Measurements from ENCODE around the gene LRP2. TPM values are rescaled to one million over a fixed set of nuclear protein-coding genes. Genes with fewer than 3 reads are reported as not detected.
A peak's percentile ranks its signal among the peaks of the same experiment; 100 is the strongest.

Gene LRP2
- total RNA-seq, 1 donor from 2014 or later: 0.28 TPM

DNA sequence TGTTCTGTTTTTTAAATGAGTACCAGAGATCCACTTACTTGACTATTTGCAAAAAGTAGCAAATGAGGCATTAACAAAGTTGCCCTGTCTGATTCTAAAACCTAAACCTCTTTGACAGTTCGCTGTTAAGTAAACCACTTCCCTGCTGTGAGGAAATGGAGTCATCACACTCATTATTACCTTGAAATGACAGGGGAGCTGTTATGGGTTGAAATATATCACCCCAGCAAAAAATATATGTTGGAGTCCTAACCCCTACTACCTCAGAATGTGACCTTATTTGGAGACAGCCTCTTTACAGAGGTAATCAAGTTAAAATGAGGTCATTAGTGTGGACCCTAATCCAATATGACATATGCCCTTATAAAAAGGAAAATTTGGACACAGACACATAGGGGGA, 256.9 kb downstream of the LRP2 start:
- Mint-ChIP-seq H3K9me3 (peaks cover 4% of the 10 kb centered on the region), H3K4me1 (peaks cover 53% of the 10 kb centered on the region), H3K27me3 (no peaks in the 10 kb centered on the region), H3K27ac (no peak overlapping the region), H3K36me3 (ENCODE audit: low read depth) (no peaks in the 10 kb centered on the region), H3K4me3 (peak overlapping the region; percentile 41)
- peak; percentile 63 for DNase-seq
- intact Hi-C loops (cut with micrococcal nuclease): loop anchor here (2.0 to 10.0 kb wide), 4 partner anchors 33 to 259 kb away; partner anchors contain the start of gene LRP2

DNA sequence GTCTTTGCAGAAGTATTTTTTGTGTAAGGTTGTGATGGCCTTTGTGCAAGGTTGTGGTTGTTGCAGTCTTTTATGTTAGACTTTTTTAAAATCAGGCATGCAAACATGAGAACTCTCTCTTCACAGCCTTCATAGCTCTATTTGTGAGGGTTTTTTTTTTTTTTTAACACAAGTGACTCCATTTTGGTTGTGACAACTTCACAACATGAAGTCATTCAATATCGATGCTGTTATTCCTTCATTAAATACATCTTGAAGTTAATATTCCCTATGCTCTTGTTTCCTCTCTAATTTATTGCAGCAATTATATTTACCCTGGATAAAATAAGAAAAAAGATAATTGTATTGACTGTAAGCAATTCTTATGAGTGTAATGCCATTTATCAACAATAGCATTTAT, 257.5 kb downstream of the LRP2 start:
- H3K4me1 Mint-ChIP-seq: peaks cover 55% of the 10 kb centered on the region
- no peaks in the 10 kb centered on the region for H3K36me3 Mint-ChIP-seq (ENCODE audit: low read depth)

GRCh38 chr2:169095621-169096105, 266.7 kb downstream of the LRP2 start:
- peak; percentile 73 for DNase-seq
- Mint-ChIP-seq H3K27me3 (no peaks in the 10 kb centered on the region), H3K4me3 (peak overlapping the region; percentile 60), H3K36me3 (ENCODE audit: low read depth) (peaks cover 2% of the 10 kb centered on the region), H3K4me1 (peaks cover 25% of the 10 kb centered on the region), H3K9me3 (peaks cover 3% of the 10 kb centered on the region), H3K27ac (peak overlapping the region; percentile 51)
- intact Hi-C loops (cut with micrococcal nuclease): loop anchor here (1.0 kb wide), 1 partner anchor 23 kb away; no protein-coding TSS in a partner anchor

More for the DNA sequence above, 257.5 kb downstream of the LRP2 start:
- Mint-ChIP-seq H3K9me3 (peaks cover 7% of the 10 kb centered on the region), H3K27ac (no peak overlapping the region), H3K4me3 (no peak overlapping the region), H3K27me3 (no peaks in the 10 kb centered on the region)
- intact Hi-C loops (cut with micrococcal nuclease): loop anchor here (2.0 to 10.0 kb wide), 4 partner anchors 33 to 260 kb away; partner anchors contain the start of gene LRP2
- DNase-seq: no peak

DNA sequence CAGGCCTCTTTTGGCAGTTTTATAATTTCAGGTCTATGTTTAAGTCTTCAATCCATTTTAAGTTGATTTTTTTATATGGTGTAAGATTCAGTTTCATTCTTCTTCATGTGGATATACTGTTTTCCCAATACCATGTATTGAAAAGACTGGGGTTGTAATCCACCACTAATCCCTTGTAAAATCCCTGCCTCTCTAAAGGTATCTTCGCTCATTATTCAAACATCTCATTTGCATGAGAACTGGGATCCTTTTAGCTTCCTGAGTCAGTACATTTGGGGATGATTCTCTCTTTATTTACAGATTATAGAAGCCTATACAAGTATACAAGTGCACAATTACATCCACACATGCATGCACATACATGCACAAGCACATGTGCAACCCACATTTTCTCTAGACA, 267.7 kb downstream of the LRP2 start:
- Mint-ChIP-seq H3K27me3 (no peaks in the 10 kb centered on the region), H3K4me3 (no peak overlapping the region), H3K4me1 (peaks cover 21% of the 10 kb centered on the region), H3K36me3 (ENCODE audit: low read depth) (peaks cover 2% of the 10 kb centered on the region), H3K27ac (no peak overlapping the region), H3K9me3 (no peaks in the 10 kb centered on the region)
- DNase-seq: no peak
- intact Hi-C loops (cut with micrococcal nuclease): loop anchor here (1.0 kb wide), 1 partner anchor 22 kb away; no protein-coding TSS in a partner anchor

DNA sequence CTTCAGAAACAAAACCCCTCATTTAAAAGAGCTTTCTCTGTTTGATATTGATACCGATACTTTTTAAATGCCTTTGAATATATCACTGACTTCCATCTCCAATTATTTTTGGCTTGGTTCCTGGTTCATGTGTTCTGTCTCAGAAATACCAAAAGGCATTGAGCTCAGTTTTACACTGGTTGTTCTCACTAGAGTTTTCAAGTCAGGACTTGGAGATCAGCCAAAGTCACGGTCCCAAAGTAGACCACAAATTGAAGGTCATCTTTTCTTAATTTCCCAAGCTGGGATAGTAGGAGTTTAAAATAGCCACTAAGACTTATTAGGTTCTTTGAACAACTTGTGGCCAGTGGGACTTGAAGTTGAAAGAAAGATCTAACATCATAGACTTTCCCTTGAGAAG, 268.8 kb downstream of the LRP2 start:
- peaks cover 2% of the 10 kb centered on the region for H3K36me3 Mint-ChIP-seq (ENCODE audit: low read depth)
- no peak overlapping the region for H3K27ac Mint-ChIP-seq
- H3K9me3 Mint-ChIP-seq: no peaks in the 10 kb centered on the region
- intact Hi-C loops (cut with micrococcal nuclease): no loop called here
- DNase-seq: no peak
- no peak overlapping the region for H3K4me3 Mint-ChIP-seq
- peaks cover 21% of the 10 kb centered on the region for H3K4me1 Mint-ChIP-seq
- H3K27me3 Mint-ChIP-seq: no peaks in the 10 kb centered on the region

- Mint-ChIP-seq H3K4me1 (peaks cover 21% of the 10 kb centered on the region), H3K36me3 (ENCODE audit: low read depth) (peaks cover 2% of the 10 kb centered on the region), H3K9me3 (no peaks in the 10 kb centered on the region), H3K27me3 (no peaks in the 10 kb centered on the region), H3K27ac (no peak overlapping the region), H3K4me3 (no peak overlapping the region)
- DNase-seq: no peak
- intact Hi-C loops (cut with micrococcal nuclease): no loop called here
Observed at GRCh38 chr2:169091761-169092519, 270.4 kb downstream of the LRP2 start.

DNA sequence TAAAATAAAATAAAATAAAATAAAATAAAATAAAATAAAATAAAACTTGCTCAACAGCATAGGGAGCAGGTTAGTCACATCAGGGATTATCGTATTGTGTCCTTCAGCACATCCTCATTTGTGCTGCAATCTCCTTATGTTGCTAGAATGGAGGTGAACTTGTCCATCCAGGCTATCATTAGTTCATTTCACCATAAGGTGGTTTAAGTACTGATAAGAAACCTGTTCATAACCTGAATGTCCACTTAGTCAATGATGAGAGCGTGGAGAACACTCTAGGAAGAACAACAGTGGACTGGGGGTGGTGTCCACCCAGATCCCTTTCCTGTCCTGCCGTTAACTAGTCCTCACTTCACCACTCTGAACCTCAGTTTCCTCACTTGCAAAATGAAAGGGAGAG, 271.1 kb downstream of the LRP2 start:
- H3K4me3 Mint-ChIP-seq: no peak overlapping the region
- H3K27me3 Mint-ChIP-seq: no peaks in the 10 kb centered on the region
- H3K36me3 Mint-ChIP-seq (ENCODE audit: low read depth): peaks cover 2% of the 10 kb centered on the region
- intact Hi-C loops (cut with micrococcal nuclease): no loop called here
- peaks cover 17% of the 10 kb centered on the region for H3K4me1 Mint-ChIP-seq
- DNase-seq: no peak
- H3K9me3 Mint-ChIP-seq: peaks cover 6% of the 10 kb centered on the region
- no peak overlapping the region for H3K27ac Mint-ChIP-seq

DNA sequence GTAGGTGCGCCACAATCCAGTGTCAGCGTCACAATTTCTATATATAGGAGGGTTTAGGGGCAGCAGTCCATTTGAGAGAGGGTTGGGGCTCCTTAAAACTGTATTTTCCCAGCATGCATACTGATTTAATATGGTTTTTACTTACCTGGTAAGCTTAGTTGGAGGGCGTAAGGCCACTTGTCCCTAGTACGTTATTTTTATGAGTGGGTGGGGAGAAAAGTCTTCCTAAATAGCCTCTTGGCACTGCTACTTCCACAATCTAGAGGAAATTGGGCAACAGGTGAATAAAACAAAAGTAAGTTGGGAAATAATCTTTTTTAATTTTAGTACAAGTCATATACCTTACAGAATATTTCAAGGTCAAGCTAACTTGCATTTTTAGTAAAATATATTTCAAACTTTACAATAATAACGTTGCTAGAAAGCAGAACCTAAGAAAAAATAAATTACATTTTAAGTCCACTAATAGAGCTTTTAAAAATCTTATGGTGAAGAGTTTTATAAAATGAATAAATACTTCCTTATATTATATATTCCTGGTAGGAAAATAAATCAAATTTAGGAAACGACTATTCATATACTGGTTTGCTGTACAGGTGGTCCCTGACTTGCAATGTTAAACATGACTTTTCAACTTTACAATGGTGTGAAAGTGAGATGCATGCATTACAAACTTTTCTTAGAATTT, 272.1 kb downstream of the LRP2 start:
- peaks cover 7% of the 10 kb centered on the region for H3K4me1 Mint-ChIP-seq

DNA sequence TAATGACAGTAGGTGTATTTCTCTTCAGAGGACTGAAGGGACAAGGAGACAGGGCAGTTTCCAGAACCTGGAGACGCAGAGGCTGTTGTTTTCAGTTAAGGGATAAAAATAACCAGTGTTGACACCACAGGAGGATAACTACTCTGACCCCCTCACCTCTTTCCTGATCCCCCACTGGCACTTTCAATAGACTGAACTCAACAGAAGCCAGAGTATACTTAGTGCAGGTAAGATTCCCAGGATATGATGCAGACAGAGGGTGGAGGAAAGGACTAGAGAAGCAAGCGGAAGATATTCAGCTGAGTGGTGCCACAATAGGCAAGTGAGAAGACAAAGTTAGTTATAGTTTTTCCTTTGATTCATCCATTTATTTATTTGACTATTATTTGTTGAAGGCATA, 273.2 kb downstream of the LRP2 start:
- no peak overlapping the region for H3K27ac Mint-ChIP-seq
- intact Hi-C loops (cut with micrococcal nuclease): no loop called here
- peaks cover 16% of the 10 kb centered on the region for H3K9me3 Mint-ChIP-seq
- peaks cover 7% of the 10 kb centered on the region for H3K36me3 Mint-ChIP-seq (ENCODE audit: low read depth)
- no peak for DNase-seq
- no peak overlapping the region for H3K4me3 Mint-ChIP-seq
- H3K27me3 Mint-ChIP-seq: peaks cover 5% of the 10 kb centered on the region
- peaks cover 2% of the 10 kb centered on the region for H3K4me1 Mint-ChIP-seq

More for the DNA sequence above, 272.1 kb downstream of the LRP2 start:
- Mint-ChIP-seq H3K36me3 (ENCODE audit: low read depth) (peaks cover 7% of the 10 kb centered on the region), H3K27ac (no peak overlapping the region), H3K27me3 (peaks cover 5% of the 10 kb centered on the region), H3K4me3 (no peak overlapping the region), H3K9me3 (peaks cover 12% of the 10 kb centered on the region)
- no peak for DNase-seq
- intact Hi-C loops (cut with micrococcal nuclease): no loop called here

GRCh38 chr2:169087757-169088379, 274.5 kb downstream of the LRP2 start:
- intact Hi-C loops (cut with micrococcal nuclease): no loop called here
- H3K4me3 Mint-ChIP-seq: no peak overlapping the region
- H3K27me3 Mint-ChIP-seq: peaks cover 5% of the 10 kb centered on the region

DNA sequence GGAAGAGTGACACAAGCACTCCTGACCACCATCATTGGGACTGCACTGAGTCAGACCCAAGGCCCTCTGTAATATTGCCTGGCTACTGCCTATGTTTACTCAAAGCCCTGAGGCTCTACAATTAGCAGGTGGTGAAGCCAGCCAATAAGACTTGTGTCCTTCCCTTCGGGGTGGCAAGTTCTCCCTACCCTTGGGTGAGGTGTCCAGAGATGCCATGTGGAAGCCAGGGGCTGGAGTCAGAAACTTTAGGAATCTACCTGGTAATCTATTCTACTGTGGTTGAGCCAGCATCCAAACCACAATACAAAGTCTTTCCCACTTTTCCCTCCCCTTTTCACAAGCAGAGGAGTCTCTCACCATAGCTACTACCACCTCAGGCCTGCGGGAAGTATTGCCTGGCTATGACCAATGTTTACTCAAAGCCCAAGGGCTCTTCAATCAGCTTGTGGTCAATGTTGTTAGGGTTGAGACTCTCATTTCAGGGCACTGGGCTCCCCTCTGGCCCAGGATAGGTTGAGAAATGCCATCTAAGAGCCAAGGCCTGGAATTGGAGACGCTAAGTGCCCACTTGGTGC, 275.4 kb downstream of the LRP2 start:
- peaks cover 2% of the 10 kb centered on the region for H3K4me1 Mint-ChIP-seq
- peaks cover 5% of the 10 kb centered on the region for H3K36me3 Mint-ChIP-seq (ENCODE audit: low read depth)
- H3K27ac Mint-ChIP-seq: no peak overlapping the region
- intact Hi-C loops (cut with micrococcal nuclease): no loop called here
- DNase-seq: no peak
- H3K9me3 Mint-ChIP-seq: peaks cover 16% of the 10 kb centered on the region
- peaks cover 5% of the 10 kb centered on the region for H3K27me3 Mint-ChIP-seq
- no peak overlapping the region for H3K4me3 Mint-ChIP-seq

More at GRCh38 chr2:169087757-169088379, 274.5 kb downstream of the LRP2 start:
- Mint-ChIP-seq H3K27ac (no peak overlapping the region), H3K4me1 (peaks cover 2% of the 10 kb centered on the region), H3K9me3 (peaks cover 16% of the 10 kb centered on the region), H3K36me3 (ENCODE audit: low read depth) (peaks cover 7% of the 10 kb centered on the region)
- no peak for DNase-seq

DNA sequence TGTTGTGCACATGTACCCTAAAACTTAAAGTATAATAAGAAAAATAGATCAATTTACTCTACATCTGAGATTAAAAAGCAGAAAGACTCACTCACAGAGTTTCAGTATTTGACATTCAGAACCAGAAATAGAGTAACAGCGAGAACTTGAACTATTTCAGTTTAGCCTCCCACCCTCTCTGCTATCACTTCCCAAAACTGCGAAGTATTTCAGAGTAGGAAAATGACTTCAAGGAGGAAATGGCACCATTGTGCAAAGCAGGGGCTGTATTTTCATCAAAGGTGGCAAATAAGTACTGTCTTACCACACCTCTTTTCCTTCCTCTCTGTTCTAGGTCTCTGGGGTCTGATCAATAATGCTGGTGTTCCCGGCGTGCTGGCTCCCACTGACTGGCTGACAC, 279.3 kb downstream of the LRP2 start:
- peaks cover 5% of the 10 kb centered on the region for H3K27me3 Mint-ChIP-seq
- no peak overlapping the region for H3K4me3 Mint-ChIP-seq
- intact Hi-C loops (cut with micrococcal nuclease): no loop called here
- H3K4me1 Mint-ChIP-seq: peaks cover 2% of the 10 kb centered on the region
- DNase-seq: no peak
- no peak overlapping the region for H3K27ac Mint-ChIP-seq
- peaks cover 5% of the 10 kb centered on the region for H3K36me3 Mint-ChIP-seq (ENCODE audit: low read depth)
- H3K9me3 Mint-ChIP-seq: peaks cover 16% of the 10 kb centered on the region

- H3K4me1 Mint-ChIP-seq: peaks cover 2% of the 10 kb centered on the region
- intact Hi-C loops (cut with micrococcal nuclease): no loop called here
- DNase-seq: no peak
Observed at GRCh38 chr2:169081551-169081950, 280.8 kb downstream of the LRP2 start.

More at GRCh38 chr2:169081551-169081950, 280.8 kb downstream of the LRP2 start:
- no peak overlapping the region for H3K27ac Mint-ChIP-seq
- peaks cover 13% of the 10 kb centered on the region for H3K9me3 Mint-ChIP-seq
- no peak overlapping the region for H3K4me3 Mint-ChIP-seq
- peaks cover 5% of the 10 kb centered on the region for H3K27me3 Mint-ChIP-seq
- H3K36me3 Mint-ChIP-seq (ENCODE audit: low read depth): peaks cover 5% of the 10 kb centered on the region
